Nephron (organoid): ENCODE data around the gene CIZ1.

Experiments used
- H3K27ac Mint-ChIP-seq, 3 experiments: 2 replicates each; pipeline ENCODE4 v1.8.0; 2020; ENCODE audit warnings: mixed read lengths in 3 of 3, mild to moderate bottlenecking in 2 of 3, moderate library complexity in 1 of 3
- H3K27me3 Mint-ChIP-seq: 2 replicates; pipeline ENCODE4 v1.8.0; 2021; ENCODE audit warnings: low read depth, mild to moderate bottlenecking, moderate library complexity, mixed read lengths
- H3K36me3 Mint-ChIP-seq: 2 replicates; pipeline ENCODE4 v1.8.0; 2020; ENCODE audit warnings: low read depth, mixed read lengths
- H3K4me1 Mint-ChIP-seq: 2 replicates; pipeline ENCODE4 v1.8.0; 2020; ENCODE audit warnings: mixed read lengths
- H3K4me3 Mint-ChIP-seq, 3 experiments: 2 replicates each; pipeline ENCODE4 v1.8.0; 2020; ENCODE audit warnings: mild to moderate bottlenecking in 3 of 3, mixed read lengths in 3 of 3, moderate library complexity in 2 of 3
- H3K9me3 Mint-ChIP-seq: 2 replicates; pipeline ENCODE4 v1.8.0; 2020; ENCODE audit warnings: mixed read lengths
- CTCF ChIP-seq, 3 experiments: fragments of 200-600 bp; sonication (generic); IDR thresholded peaks; one replicate each; pipeline ENCODE4 v1.5.0; 2021; ENCODE audit warnings: antibody characterized with exemption in 3 of 3; ENCODE audit not compliant: unreplicated experiment in 3 of 3

CIZ1 gene

GRCh38 chr9:128145951-128146351, 45.4 kb downstream of the CIZ1 start:
- no peak for TF ChIP-seq CTCF (IDR thresholded peaks at IDR 0.05; ENCODE audit: unreplicated experiment in 3 of 3)
- H3K27me3 Mint-ChIP-seq: peaks cover 4% of the 10 kb centered on the region
- peak overlapping the region; percentile 47 to 72 (median 51) for H3K27ac Mint-ChIP-seq
- peak overlapping the region in 1 of 3 experiments; percentile 7 for H3K4me3 Mint-ChIP-seq
- H3K36me3 Mint-ChIP-seq: no peaks in the 10 kb centered on the region
- H3K4me1 Mint-ChIP-seq: peaks cover 31% of the 10 kb centered on the region
- H3K9me3 Mint-ChIP-seq: no peaks in the 10 kb centered on the region

GRCh38 chr9:128145536-128145935, 45.8 kb downstream of the CIZ1 start:
- peak overlapping the region; percentile 47 to 72 (median 51) for H3K27ac Mint-ChIP-seq
- no peaks in the 10 kb centered on the region for H3K36me3 Mint-ChIP-seq
- no peaks in the 10 kb centered on the region for H3K9me3 Mint-ChIP-seq
- peaks cover 4% of the 10 kb centered on the region for H3K27me3 Mint-ChIP-seq
- H3K4me1 Mint-ChIP-seq: peaks cover 31% of the 10 kb centered on the region
- TF ChIP-seq CTCF (IDR thresholded peaks at IDR 0.05; ENCODE audit: unreplicated experiment in 3 of 3): no peak
- H3K4me3 Mint-ChIP-seq: peak overlapping the region in 1 of 3 experiments; percentile 7

- peak overlapping the region in 1 of 3 experiments; percentile 49 for H3K27ac Mint-ChIP-seq
- peaks cover 34% of the 10 kb centered on the region for H3K4me1 Mint-ChIP-seq
- H3K9me3 Mint-ChIP-seq: no peaks in the 10 kb centered on the region
- H3K4me3 Mint-ChIP-seq: no peak overlapping the region
- H3K36me3 Mint-ChIP-seq: no peaks in the 10 kb centered on the region
- peaks cover 4% of the 10 kb centered on the region for H3K27me3 Mint-ChIP-seq
- TF ChIP-seq CTCF (IDR thresholded peaks at IDR 0.05; ENCODE audit: unreplicated experiment in 3 of 3): no peak
These were observed 46.9 kb downstream of the CIZ1 start for GRCh38 chr9:128144239-128145181.

GRCh38 chr9:128143525-128144238, 47.7 kb downstream of the CIZ1 start:
- peaks cover 4% of the 10 kb centered on the region for H3K27me3 Mint-ChIP-seq
- H3K36me3 Mint-ChIP-seq: no peaks in the 10 kb centered on the region
- H3K27ac Mint-ChIP-seq: peak overlapping the region in 2 of 3 experiments; percentile 63 to 74
- no peak overlapping the region for H3K4me3 Mint-ChIP-seq
- H3K4me1 Mint-ChIP-seq: peaks cover 27% of the 10 kb centered on the region
- H3K9me3 Mint-ChIP-seq: no peaks in the 10 kb centered on the region
- TF ChIP-seq CTCF (IDR thresholded peaks at IDR 0.05; ENCODE audit: unreplicated experiment in 3 of 3): no peak

GRCh38 chr9:128142596-128142995, 48.8 kb downstream of the CIZ1 start:
- no peak for TF ChIP-seq CTCF (IDR thresholded peaks at IDR 0.05; ENCODE audit: unreplicated experiment in 3 of 3)
- Mint-ChIP-seq H3K4me3 (no peak overlapping the region), H3K27ac (no peak overlapping the region)

More at GRCh38 chr9:128142596-128142995, 48.8 kb downstream of the CIZ1 start:
- Mint-ChIP-seq H3K4me1 (peaks cover 32% of the 10 kb centered on the region), H3K36me3 (no peaks in the 10 kb centered on the region), H3K27me3 (peaks cover 4% of the 10 kb centered on the region), H3K9me3 (no peaks in the 10 kb centered on the region)
